Heart right ventricle (tissue), 16 donors: ENCODE results near the gene CHST11. TPM values are rescaled to one million over a fixed set of nuclear protein-coding genes. Genes with fewer than 3 reads are reported as not detected.

Source experiments
- ATAC-seq, 8 donors: fragments of 200-7000 bp; cut with Tn5 transposase; one replicate each; pipeline ENCODE4 v1.9.1; 2020; ENCODE audit warnings: mild to moderate bottlenecking in 8 of 8, moderate library complexity in 8 of 8, moderate number of reproducible peaks in 1 of 8
- DNase-seq, 2 donors: peaks; one replicate each; pipeline ENCODE4 v3.0.0-alpha.2; 2020
- H3K27ac ChIP-seq, 10 donors: fragments of 200-600 bp; sonication (generic) in 2 of 10; one replicate each; pipeline versions ENCODE4 v1.5.0 to v1.8.0; 2020 to 2022; ENCODE audit warnings: mild to moderate bottlenecking in 3 of 10
- H3K27me3 ChIP-seq, 7 donors: fragments of 200-600 bp; one replicate each; pipeline ENCODE4 v1.8.0; 2021 to 2022; ENCODE audit warnings: mild to moderate bottlenecking in 2 of 7
- H3K36me3 ChIP-seq, 9 donors: fragments of 200-600 bp; sonication (generic) in 1 of 9; one replicate each; pipeline versions ENCODE4 v1.5.0 to v1.8.0; 2020 to 2022; ENCODE audit warnings: mild to moderate bottlenecking in 2 of 9
- H3K4me1 ChIP-seq, 9 donors: fragments of 200-600 bp; sonication (generic) in 1 of 9; one replicate each; pipeline versions ENCODE4 v1.5.0 to v1.8.0; 2020 to 2022; ENCODE audit warnings: mild to moderate bottlenecking in 4 of 9
- H3K4me3 ChIP-seq, 10 donors: fragments of 200-600 bp; sonication (generic) in 2 of 10; one replicate each; pipeline versions ENCODE4 v1.5.0 to v1.8.0; 2020 to 2022; ENCODE audit warnings: mild to moderate bottlenecking in 7 of 10, moderate library complexity in 2 of 10
- H3K9me3 ChIP-seq, 11 donors: fragments of 200-600 bp in 10 of 11; sonication (generic) in 2 of 11; one replicate each; pipeline versions ENCODE4 v1.5.0 to v1.8.0; 2013 to 2022; ENCODE audit warnings: mild to moderate bottlenecking in 2 of 11, control low read depth in 1 of 11, moderate library complexity in 1 of 11
- WGBS, 2 donors: extraction: QIAGEN DNeasy Blood & Tissue Kit; methylation state at CpG; one replicate each; pipeline ENCODE4 v1.1.7; 2013; ENCODE audit warnings: inconsistent platforms in 1 of 2; 5-methylcytosine and 5-hydroxymethylcytosine counted together
- intact Hi-C, 10 donors: fragments of 100-400 bp; cut with DNase I; formaldehyde crosslinking; loops; one replicate each; pipeline versions ENCODE4 v1.11.1 to v1.14.2; 2022
- polyA plus RNA-seq, 2 donors: library from polyadenylated mRNA; stranded (reverse); fragments of 200-250 nt; gene quantifications; one replicate each; pipeline ENCODE4 v1.2.3, GENCODE V29; 2013
- total RNA-seq, 10 donors: library from RNA; stranded (reverse); fragmentation: NEBNext Ultra II Directional in 3 of 10; extraction: Animal tissue kit (Norgen Biotek cat#: 25700) in 3 of 10; gene quantifications; one replicate each; pipeline versions ENCODE4 v1.2.1 to v1.2.4, GENCODE V29; 2021 to 2023
- TF ChIP-seq, protein P1 (sequence below), 9 donors: fragments of 200-600 bp; sonication (generic) in 2 of 9; IDR thresholded peaks; one replicate each; pipeline versions ENCODE4 v1.5.0 to v1.8.0; 2021 to 2022; ENCODE audit warnings: antibody characterized with exemption in 9 of 9, mild to moderate bottlenecking in 5 of 9, moderate library complexity in 1 of 9
- donor health status: Arrhythmogenic right ventricular cardiomyopathy.
- donor health status: ischemic (EF 13 %, LVEDD 7.1; RV severe dilation, severe dysfunction).
- donor health status: healthy with polysubstance abuse.
- donor health status: DM: no; HTN: yes; CAD: no.
- donor health status: DM: no; HTN: no; CAD: no.
- donor health status: ischemic (EF 25% LVEDD 6.9; RV normal size, moderate dysfunction).
- donor health status: ischemic (EF 25% LVEDD 5.7; RV mildly dilated, moderate dysfunction).
- donor health status: healthy.
- donor health status: DM: yes; HTN: yes; CAD: no.
- donor health status: Ischemic cardiomyopathy.
- donor health status: ischemic (EF 35%, LVEDD 5.7; RV mildly dilated, moderate dysfunction).
- donor health status: nonischemic (EF 11% LVEDD 7.7; RV severe dilation, severe dysfunction).
- donor health status: DM: yes; HTN: yes; CAD: no.
- donor health status: PGD.
- donor health status: ischemic (EF 29% LVEDD 5.4; RV normal size, mild dysfunction).
- donor health status: nonischemic (EF 23%, LVEDD 6.1; RV moderate dilation, normal function).

CHST11 gene
- total and polyA plus RNA-seq, 12 donors, result 1.1 to 12.7 (median 4.3) TPM

DNA sequence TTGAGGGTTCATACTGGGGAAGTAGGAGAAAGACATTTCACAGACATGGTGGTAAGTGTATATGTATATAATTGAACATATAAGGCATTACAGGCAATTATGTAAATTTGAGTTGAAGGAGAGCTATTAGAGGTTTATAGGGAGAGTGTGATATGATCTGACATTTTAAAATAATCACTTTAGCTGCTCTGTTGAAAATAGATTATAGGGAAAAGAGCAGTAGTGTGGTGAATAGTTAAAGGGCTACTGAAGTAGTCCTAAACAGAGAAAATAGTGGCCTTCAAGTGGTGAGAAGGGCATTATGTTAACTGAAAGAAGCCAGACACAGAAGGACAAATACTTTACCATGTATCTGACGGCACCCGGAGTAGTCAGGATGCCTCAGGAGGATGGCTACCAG, 267.1 kb downstream of the CHST11 start:
- no peaks in the 10 kb centered on the region for H3K27me3 ChIP-seq
- H3K4me3 ChIP-seq, result no peak overlapping the region
- no peak for ATAC-seq
- intact Hi-C loops, result loop anchor here in 1 of 10 donors (10.0 kb wide), 1 partner anchor 339 kb away; no protein-coding TSS in a partner anchor
- TF ChIP-seq, protein P1, sequence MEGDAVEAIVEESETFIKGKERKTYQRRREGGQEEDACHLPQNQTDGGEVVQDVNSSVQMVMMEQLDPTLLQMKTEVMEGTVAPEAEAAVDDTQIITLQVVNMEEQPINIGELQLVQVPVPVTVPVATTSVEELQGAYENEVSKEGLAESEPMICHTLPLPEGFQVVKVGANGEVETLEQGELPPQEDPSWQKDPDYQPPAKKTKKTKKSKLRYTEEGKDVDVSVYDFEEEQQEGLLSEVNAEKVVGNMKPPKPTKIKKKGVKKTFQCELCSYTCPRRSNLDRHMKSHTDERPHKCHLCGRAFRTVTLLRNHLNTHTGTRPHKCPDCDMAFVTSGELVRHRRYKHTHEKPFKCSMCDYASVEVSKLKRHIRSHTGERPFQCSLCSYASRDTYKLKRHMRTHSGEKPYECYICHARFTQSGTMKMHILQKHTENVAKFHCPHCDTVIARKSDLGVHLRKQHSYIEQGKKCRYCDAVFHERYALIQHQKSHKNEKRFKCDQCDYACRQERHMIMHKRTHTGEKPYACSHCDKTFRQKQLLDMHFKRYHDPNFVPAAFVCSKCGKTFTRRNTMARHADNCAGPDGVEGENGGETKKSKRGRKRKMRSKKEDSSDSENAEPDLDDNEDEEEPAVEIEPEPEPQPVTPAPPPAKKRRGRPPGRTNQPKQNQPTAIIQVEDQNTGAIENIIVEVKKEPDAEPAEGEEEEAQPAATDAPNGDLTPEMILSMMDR (IDR thresholded peaks at IDR 0.05), result no peak
- H3K36me3 ChIP-seq, result no peaks in the 10 kb centered on the region
- peaks cover 0 to 43% (median 14%) of the 10 kb centered on the region in 9 donors for H3K4me1 ChIP-seq
- H3K9me3 ChIP-seq, result no peaks in the 10 kb centered on the region
- DNase-seq, result no peak
- 86 to 88% methylated on average over 2 of the region's 2 CpGs for WGBS, 2 donors
- no peak overlapping the region for H3K27ac ChIP-seq

DNA sequence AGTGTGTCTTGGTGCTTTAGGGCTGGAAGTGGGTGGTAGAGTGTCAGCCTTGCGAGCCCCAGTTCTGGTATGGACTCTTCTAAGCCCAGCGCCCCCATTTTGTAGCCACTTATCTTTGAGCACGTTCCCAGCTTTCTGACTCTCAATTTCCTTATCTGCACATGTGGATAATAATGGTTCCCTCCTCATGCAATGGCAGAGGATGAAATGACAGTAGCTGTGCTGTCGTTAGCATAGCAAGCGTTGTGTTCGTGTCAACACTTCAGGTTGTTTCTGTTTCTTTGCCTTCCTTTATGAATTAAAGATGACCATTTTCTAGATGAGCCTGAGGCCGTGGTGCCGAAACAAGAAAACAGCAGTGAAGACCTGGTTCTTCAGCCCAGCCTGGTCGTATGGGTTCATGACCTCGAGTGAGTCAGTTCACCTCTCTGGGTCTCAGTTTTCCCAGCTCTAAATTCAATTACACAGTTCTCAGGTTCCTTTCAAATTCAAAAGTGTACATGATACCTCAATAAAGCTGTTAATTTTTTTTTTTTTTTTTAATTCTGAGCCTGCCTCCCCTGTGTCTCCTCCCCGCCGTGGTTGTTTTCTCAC, 268.3 kb downstream of the CHST11 start:
- TF ChIP-seq, protein P1 (IDR thresholded peaks at IDR 0.05), result no peak
- Histone ChIP-seq H3K27ac (no peak overlapping the region), H3K9me3 (no peaks in the 10 kb centered on the region), H3K36me3 (no peaks in the 10 kb centered on the region), H3K4me1 (peaks cover 0 to 33% (median 13%) of the 10 kb centered on the region in 9 donors), H3K4me3 (no peak overlapping the region), H3K27me3 (no peaks in the 10 kb centered on the region)
- ATAC-seq, result no peak
- DNase-seq, result no peak
- 94 to 97% methylated on average over 12 of the region's 12 CpGs for WGBS, 2 donors
- intact Hi-C loops, result loop anchor here in 1 of 10 donors (10.0 kb wide), 1 partner anchor 340 kb away; no protein-coding TSS in a partner anchor

DNA sequence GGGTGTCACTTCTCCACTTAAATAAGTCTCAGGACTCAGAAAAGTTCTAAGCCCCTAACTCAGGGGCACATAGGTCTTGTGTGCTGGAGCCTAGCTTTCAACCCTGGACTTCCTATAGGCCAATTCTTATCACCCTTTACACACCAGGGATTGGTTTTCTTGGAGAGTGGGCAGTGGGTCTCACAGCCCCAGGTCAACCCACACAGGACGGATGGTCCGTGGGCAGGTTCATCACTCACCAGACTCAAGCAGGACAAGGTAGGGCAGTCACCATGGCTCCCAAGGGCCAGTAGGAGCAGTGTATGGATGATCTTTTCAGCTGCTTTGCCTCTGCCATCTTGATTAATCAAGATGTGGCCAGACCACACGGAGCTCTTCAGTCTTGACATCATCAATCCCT, 268.9 kb downstream of the CHST11 start:
- H3K27me3 ChIP-seq, result no peaks in the 10 kb centered on the region
- intact Hi-C loops, result loop anchor here in 1 of 10 donors (10.0 kb wide), 1 partner anchor 341 kb away; no protein-coding TSS in a partner anchor
- WGBS, 2 donors, result 92 to 93% methylated on average over 3 of the region's 3 CpGs
- peaks cover 0 to 33% (median 11%) of the 10 kb centered on the region in 9 donors for H3K4me1 ChIP-seq
- TF ChIP-seq, protein P1 (IDR thresholded peaks at IDR 0.05), result no peak
- H3K36me3 ChIP-seq, result no peaks in the 10 kb centered on the region
- no peak overlapping the region for H3K27ac ChIP-seq
- no peak overlapping the region for H3K4me3 ChIP-seq
- no peaks in the 10 kb centered on the region for H3K9me3 ChIP-seq
- DNase-seq (no peak), ATAC-seq (no peak)

DNA sequence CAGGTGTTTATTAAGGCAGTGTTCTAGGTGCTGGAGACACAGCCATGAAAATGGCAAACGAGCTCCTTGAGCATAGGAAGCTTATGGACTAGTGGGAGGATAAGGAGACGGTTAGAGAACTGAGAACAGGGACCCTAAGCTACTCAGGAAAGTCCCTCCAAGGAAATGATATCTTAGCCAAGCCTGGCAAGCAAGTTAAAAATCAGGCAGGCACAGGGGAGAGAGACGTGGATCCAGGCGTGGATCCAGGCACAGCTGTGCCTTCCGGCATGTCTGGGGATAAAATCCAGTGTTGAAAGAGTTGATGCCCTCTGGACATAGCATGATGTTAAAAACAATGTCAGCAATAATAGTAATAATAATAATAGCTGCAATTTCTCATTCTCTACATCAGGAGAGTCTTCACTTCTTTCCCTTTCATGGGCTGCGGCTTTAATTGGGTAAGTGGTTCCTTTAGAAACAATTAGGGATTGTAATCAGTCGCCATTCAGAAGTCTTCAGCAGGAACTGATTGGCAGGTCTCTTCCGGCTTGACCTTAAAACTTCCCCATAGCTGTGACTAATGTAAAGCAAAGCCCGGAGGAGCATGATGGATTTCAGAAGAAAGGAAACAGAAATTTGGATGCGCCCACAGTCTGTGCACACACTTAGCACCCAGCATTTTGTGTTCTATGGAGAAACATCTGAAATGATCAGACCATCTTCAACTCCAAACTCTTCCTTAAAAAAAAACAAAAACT, 271.1 kb downstream of the CHST11 start:
- TF ChIP-seq, protein P1 (IDR thresholded peaks at IDR 0.05), result no peak
- H3K27me3 ChIP-seq, result no peaks in the 10 kb centered on the region
- no peak overlapping the region for H3K4me3 ChIP-seq
- DNase-seq (no peak), ATAC-seq (peak in 1 of 8 donors; percentile 34)
- intact Hi-C loops, result loop anchor here in 1 of 10 donors (10.0 kb wide), 1 partner anchor 343 kb away; no protein-coding TSS in a partner anchor
- peak overlapping the region in 1 of 10 donors; percentile 70 for H3K27ac ChIP-seq
- 69 to 82% methylated on average over 10 of the region's 10 CpGs for WGBS, 2 donors
- H3K9me3 ChIP-seq, result no peaks in the 10 kb centered on the region
- H3K36me3 ChIP-seq, result no peaks in the 10 kb centered on the region
- H3K4me1 ChIP-seq, result peaks cover 0 to 22% (median 6%) of the 10 kb centered on the region in 9 donors
